NB4 (cell line): ENCODE data around the gene AGBL1.

Experiments used
- CTCF ChIP-seq: IDR thresholded peaks from one replicate; pipeline ENCODE4 v1.5.1; 2012; ENCODE audit warnings: low read depth, low read length
- MAX ChIP-seq: IDR thresholded peaks from 2 replicates; pipeline ENCODE4 v1.6.1; 2011; ENCODE audit warnings: low read depth, low read length
- MYC ChIP-seq: IDR thresholded peaks from 2 replicates; pipeline ENCODE4 v1.6.1; 2011; ENCODE audit warnings: low read depth, low read length
- POLR2A ChIP-seq: IDR thresholded peaks from 2 replicates; pipeline ENCODE4 v1.6.1; 2011; ENCODE audit warnings: mild to moderate bottlenecking; ENCODE audit not compliant: insufficient read length; ENCODE audit errors: extremely low read depth

GRCh38 chr15:86316726-86317383 is 237.2 kb downstream of the AGBL1 start:
- TF ChIP-seq CTCF (no peak), POLR2A (no peak), MAX (no peak), MYC (no peak)
